Transverse colon (tissue), 4 donors: ENCODE results near the gene SPATA24.

Experiments
- CTCF ChIP-seq, 5 experiments: fragments of 200-600 bp in 3 of 5; fragments of 450-650 bp in 2 of 5; sonication (generic) in 3 of 5; IDR thresholded peaks; 1 replicate in 2 of 5; 2 replicates in 3 of 5; pipeline ENCODE4 v1.5.1; 2016 to 2017; ENCODE audit warnings: antibody characterized with exemption in 5 of 5, inconsistent platforms in 3 of 5, mild to moderate bottlenecking in 2 of 5, moderate library complexity in 1 of 5
- POLR2A ChIP-seq: fragments of 450-650 bp; IDR thresholded peaks from one replicate; pipeline ENCODE4 v1.6.1; 2016; ENCODE audit warnings: antibody characterized with exemption, mild to moderate bottlenecking, moderate library complexity
- POLR2AphosphoS5 ChIP-seq, 3 donors: sonication (generic); formaldehyde crosslinking; IDR thresholded peaks; one replicate each; pipeline ENCODE4 v1.6.1; 2016; ENCODE audit warnings: antibody characterized with exemption in 3 of 3

- no peak for TF ChIP-seq CTCF (IDR thresholded peaks at IDR 0.05)
- no peak for TF ChIP-seq POLR2AphosphoS5 (IDR thresholded peaks at IDR 0.05)
- TF ChIP-seq POLR2A, result no peak
These were observed 4.3 kb downstream of the SPATA24 start for GRCh38 chr5:139399501-139400121.
